ENCODE measurements around the gene PMEL.
"Not testable (repeated sequence)": the region's sequence is repeated elsewhere in the genome, so short reads cannot be mapped to it uniquely, and the experiment has no call there.

Gene PMEL

DNA sequence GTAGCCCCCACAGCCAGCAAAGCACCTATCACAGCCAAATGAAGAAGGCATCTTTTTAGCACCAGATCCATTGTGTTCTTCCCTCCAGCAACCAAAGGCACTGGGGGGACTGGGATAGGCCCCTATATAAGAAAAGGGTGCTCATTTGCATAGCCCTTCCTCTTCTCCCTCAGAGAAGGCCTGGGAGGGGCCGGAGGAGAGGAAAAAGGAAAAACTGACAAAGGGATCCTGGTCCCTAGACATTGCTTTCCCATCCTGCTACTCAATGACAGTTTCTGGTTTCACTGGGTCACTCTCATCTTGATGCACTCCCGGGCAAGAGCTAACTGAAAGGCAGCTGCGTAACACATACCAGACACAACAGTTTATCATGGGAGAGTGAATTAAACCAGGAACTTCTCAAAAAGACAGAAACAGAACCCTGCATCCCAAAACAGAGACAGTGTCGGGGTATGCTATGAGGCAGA, at the start of gene PMEL:
TSS of gene PMEL (minus strand) at position 102 of the 467 bp plus-strand sequence. CDS start at position 71, 31 bp downstream.
- no peak for DNase-seq

DNA sequence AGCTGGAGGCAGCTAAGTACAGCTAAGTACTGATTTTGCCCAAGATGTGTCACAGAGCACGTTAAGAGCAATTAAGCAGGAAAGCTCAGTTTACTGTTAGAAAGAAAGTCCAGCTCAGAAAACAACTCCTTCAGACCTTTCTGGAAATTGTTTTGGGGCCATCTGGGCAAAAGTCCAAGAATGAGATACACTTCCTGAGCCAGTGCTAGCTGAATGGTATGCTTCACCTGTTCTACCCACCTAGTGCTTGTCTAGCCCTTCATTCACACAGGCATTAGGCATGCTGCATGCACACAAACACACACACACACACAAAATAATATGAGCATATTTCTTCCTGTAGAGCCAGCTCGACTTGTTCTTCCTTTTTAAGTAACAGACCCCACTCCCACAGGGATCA, 48.4 kb upstream of the PMEL start:
- DNase-seq: no peak

- no peak for DNase-seq
Observed at GRCh38 chr12:56013482-56013881, 47.6 kb upstream of the PMEL start.

DNA sequence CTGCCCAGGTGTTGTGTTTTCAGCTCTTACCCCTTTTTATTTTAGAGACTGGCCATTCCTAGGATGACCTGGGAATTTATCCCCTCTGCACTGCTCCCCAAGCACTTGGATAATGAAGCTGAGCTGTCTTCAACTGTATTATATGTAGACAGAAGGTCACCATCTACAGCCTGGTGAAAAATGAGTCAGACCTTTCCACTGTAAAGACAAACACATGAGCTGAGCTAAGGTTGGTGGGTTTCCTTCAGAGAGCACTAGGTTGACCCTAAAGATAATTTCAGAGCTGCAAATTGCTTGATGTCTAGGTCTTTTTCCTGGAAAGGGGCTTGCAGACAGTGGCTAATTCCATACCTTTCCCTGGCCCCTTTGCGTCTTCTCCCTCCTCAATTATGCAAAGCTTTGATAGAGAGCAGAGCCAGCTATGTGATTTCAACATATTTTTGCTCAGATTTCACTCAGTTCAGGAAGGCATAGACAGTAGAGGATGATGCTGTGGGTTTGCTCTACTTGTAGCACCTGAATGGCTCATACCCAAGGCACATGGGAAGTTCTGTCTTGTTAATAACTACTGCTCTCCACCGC, 45.8 kb upstream of the PMEL start:
- no peak for DNase-seq

DNA sequence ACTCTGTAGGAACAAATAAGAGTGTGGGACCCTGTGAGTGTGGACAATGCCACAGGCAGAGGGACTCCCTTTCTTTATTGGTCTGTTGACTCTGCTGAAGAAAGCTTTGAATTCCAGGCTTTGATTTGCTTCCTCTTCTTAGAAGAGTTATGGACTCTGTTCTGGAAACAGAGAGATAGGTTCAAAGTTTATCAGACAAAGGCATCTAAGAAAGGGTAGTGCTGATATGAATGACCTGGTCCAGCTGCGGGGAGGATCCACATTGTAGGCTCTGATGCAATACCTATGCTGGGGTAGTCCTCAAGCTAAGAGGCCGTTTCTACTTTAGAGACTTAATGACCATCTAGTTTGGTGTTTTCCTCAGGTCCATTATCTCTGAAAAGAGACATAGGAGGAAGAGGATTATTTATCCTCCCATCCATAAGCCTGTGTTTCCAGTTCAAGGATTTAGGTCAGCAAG, 44.3 kb upstream of the PMEL start:
- DNase-seq: no peak

DNA sequence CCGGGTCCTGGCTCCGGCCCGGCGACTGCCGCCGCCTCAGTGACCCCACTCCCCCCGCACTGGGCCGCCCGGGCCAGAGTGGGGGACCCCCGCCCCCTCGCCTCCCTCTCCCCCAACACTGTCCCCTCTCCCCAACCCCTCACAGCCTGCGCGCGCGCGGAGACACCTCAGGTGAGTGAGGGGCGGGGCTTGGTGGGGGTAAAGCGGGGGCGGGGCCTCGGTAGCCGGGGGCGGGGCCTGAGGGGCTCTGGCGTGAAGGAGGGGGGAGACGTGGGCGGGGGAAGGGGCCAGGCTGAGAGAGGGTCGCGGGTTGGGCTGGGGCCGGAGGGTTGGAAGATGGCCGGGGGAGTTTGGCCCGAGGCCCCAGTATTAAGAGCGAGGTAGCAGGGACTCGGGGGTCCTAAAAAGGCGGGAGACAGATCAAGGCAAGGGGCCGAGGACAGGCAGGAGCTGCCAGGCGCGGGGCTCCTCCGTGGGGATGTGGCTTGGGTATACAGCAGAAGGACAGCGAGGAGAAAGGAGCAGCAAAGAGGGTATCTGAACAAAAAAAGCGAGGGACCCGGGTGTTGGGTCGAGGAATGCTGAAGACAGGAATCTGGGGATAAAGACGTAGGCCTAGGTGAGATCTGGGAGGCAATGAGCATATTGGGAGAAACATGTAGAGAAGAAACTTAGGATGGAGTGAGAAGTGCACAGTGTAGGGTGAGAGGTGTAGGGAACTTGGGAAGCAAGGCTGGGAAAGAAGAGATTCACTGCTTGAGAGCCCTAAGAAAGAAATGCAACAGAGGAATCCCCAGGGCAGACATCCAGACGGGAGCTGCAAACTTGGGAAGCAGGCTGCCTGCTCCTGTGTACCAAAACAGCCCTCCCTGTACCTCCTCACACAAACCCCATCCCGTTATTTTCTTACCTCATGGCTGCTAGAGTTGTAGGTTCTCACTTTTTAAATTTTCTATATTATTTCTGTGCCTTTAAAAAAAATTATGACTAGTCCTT, 42.0 kb upstream of the PMEL start:
- peak; percentile 72 for DNase-seq

- DNase-seq: no peak
Observed at GRCh38 chr12:56004211-56004610, 38.4 kb upstream of the PMEL start.

- not testable (repeated sequence) for DNase-seq
Observed at GRCh38 chr12:56003376-56003775, 37.5 kb upstream of the PMEL start.

DNA sequence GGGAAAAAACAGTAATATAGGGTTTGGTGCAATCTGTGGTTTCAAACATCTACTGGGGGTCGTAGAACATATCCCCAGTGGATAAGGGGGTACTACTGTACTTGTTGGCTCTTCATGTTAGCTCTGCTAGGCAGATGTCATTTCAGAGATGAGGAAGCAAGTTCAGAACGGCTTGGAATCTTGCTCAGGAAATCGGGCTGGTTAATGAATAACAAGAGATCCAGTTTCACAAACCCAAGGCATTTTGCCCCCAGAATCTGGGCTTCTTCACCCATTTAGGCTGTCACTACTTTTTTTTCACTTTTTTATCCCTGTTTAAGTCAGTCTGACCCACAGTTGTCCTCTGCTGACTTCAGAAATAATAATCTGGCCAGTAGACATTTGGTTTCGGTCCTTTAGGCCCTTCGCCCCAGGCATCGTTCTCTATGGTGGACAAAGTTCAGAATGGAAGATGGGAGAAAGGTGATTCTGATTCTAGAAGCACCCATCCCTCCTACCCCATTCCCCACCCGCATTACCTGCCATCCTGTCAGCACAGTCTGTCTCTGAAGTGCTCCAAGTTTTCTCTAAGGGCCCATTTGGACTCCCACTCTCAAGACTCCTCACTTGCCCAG, 35.8 kb upstream of the PMEL start:
- DNase-seq: no peak

- not testable (repeated sequence) for DNase-seq
Observed at GRCh38 chr12:55999999-56000540, 34.2 kb upstream of the PMEL start.

DNA sequence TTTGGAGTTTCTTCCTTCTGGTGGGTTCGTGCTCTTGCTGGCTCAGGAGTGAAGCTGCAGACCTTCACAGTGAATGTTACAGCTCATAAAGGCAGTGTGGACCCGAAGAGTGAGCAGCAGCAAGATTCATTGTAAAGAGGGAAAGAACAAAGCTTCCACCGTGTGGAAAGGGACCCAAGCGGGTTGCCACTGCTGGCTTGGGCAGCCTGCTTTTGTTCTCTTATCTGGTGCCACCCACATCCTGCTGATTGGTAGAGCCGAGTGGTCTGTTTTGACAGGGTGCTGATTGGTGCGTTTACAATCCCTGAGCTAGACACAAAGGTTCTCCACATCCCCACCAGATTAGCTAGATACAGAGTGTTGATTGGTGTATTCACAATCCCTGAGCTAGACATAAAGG, 33.7 kb upstream of the PMEL start:
- not testable (repeated sequence) for DNase-seq

DNA sequence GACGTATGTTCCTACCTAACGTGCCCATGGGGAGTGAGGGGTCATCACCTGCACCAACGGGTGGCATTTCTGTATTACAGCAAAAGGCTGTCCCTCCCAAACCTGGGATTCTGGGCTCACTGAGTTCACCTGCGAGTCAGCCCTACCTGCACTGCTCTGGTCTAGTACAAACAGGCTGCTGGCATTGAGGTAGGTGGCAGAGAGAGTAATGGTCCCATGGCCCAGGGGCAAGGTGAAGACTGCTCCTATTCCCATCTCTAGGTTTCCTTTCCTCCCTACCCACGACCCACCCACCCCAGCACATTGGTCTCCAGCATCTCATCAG, 31.7 kb upstream of the PMEL start:
- no peak for DNase-seq

DNA sequence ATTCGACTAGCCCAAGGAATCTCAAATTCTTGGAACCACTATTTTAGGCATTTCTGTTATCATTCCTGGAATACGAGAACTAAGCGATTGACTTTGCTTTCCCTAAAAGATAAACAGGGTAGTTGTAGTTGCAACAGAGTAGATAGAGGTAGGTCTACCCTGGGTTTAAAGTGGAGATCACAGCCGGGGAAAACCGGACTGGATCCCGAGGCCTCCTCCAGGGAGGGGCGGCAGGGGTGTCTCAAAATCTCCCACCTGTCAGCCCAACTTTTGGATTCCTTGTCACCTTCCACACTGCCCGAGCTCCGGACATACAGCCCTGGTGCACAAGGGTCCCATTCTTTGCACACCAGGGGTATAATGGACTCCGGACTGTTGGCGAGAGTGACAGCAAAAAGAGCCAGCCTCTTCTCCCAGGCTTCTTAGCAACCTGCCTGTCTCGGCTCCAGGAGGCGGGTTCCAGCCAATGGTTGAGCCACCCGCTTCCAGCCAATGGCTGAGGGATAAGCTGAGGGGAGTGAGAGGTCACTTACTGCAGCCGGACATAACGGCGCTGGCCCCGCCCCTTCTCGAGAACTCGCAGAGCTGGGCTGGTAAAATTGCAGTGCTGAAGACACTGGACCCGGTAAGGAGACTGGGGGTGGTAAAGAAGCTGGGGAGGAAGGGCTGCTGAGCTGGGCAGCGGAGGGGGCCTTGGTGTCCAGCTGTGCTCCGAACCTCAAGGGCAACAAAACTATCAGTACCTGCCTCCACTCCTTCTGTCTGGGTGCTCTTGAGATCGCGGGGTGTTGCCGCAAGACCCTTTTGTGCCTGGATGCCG, 31.1 kb upstream of the PMEL start, which contains the start of gene SUOX:
TSS of gene SUOX (plus strand) at position 562 of the 820 bp plus-strand sequence. CDS start 4,946 bp downstream, outside the sequence.
- DNase-seq: no peak

GRCh38 chr12:55996201-55996714, 30.4 kb upstream of the PMEL start:
- DNase-seq: peak; percentile 62

GRCh38 chr12:55995366-55995765, 29.5 kb upstream of the PMEL start:
- DNase-seq: no peak

DNA sequence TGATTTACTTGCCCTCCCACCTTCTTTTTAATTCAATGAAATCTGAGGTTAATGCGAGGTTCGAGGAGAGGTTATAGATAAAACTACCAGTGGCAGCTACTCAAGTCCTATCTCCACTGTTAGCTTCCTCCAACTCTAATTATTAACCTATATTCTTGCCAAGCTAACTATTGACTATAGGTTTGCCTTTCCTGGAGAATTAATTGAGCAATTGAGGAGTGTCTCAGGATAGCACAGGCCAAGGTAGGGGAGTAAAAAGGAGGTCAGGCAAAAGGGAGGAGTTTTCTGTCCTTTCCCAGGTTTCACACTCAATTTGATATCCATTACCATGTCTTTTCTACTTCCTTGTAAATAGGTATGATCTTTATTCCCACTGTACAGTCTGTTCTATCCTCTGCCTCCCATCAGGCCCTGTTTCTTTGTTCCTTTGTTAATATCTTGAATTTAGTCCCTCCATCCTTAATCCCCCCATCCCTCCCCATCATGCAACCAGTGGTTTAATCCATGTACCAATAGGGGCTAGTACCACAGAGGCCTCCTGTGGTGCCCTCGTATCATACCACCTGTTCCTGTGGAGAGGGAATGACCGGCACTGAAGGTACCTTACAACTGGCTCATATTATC, 27.5 kb upstream of the PMEL start:
- no peak for DNase-seq

DNA sequence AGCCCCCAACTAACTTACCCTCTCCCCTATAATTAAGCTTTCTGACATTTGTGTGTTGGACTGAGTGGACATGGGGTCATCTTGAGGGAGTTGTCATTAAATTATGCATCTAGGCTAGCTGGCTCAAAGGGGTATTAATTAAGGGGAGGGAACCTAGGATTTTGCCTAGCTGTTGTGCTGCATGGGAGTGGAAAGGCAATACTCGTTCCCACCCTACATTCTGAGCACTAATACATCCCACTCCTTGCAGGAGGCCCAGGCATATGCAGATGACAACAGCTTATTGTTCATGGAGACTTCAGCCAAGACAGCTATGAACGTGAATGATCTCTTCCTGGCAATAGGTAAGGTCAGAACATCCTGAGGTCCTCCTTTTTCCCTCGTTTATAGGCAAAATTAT, 25.3 kb upstream of the PMEL start:
- no peak for DNase-seq

- DNase-seq: not testable (repeated sequence)
Observed at GRCh38 chr12:55985976-55986375, 20.1 kb upstream of the PMEL start.

- no peak for DNase-seq
Observed at GRCh38 chr12:55985341-55985740, 19.5 kb upstream of the PMEL start.

GRCh38 chr12:55984861-55985260, 19.0 kb upstream of the PMEL start:
- no peak for DNase-seq

DNA sequence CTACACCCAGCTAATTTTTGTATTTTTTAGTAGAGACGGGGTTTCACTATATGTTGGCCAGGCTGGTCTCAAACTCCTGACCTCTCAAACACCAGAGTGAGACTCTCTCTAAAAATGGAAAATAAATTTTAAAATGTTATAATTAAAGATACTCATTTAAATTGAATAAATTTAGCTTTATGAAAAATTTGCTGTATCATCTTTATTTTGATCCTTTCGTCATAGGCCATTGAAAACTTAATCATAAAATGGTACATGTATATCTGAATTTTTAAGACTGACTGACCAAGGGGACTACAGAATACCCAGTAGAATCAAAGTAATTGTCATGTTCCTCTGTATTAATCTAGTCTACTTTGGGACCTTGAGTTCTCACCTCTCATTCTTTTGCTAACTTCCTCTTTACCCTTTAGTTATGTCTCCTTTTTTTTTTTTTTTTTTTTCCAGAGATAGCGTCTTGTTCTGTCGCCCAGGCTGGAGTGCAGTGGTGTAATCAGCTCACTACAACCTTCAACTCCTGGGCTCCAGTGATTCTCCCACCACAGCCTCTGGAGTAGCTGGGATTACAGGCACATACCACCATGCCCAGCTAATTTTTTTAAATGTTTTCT, 17.5 kb upstream of the PMEL start:
- DNase-seq: no peak
